ENCODE measurements around the gene MNT.

MNT gene

DNA sequence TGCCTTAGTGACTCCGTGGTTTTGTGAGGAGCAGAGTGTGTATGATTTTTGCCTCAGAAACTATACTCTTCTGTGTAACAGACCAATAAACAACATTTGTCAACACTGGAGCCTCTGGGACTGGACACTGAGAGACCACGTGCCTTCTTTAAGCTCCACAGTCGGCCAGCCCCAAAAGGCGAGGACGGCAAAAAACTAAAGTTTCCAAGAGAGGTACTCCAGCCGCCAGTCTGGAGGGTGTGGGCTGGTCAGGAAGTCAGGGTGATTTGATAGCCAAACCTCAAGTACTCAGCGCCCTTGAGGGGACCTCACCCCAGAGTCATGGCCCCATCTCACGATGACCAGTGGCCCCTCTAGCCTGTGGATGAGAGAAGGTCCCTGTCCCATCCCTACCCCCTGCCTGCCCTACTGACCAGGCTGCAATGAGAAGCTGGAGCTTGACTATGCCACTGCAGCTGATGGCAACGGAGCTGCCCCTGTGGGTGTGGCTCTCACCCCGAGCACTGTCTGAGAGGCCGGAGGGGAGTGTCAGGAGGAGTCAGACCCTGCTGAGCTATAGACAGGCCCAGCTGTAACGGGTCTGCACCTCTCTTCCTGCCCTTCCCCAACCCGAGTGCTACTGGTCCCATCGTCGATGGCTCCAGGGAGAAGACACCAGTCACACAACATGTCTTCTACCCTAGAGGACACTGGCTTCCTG, 19.8 kb downstream of the MNT start:
- Histone ChIP-seq H3K4me1 (ENCODE audit: control insufficient read depth, insufficient read depth, low read length, poor library complexity, severe bottlenecking) (no peaks in the 10 kb centered on the region), H3K9me3 (ENCODE audit: control insufficient read depth, low read length) (no peaks in the 10 kb centered on the region), H3K36me3 (ENCODE audit: control insufficient read depth, insufficient read depth, low read length) (peaks cover 14% of the 10 kb centered on the region), H3K27ac (ENCODE audit: insufficient read depth, low read length, poor library complexity, severe bottlenecking) (no peak overlapping the region), H3K4me3 (ENCODE audit: insufficient read depth, low read depth, low read length, poor library complexity, severe bottlenecking) (no peak overlapping the region), H3K27me3 (replicated peaks; ENCODE audit: control insufficient read depth, insufficient read depth, low read length, poor library complexity, severe bottlenecking) (no peaks in the 10 kb centered on the region)
- DNase-seq, result no peak

DNA sequence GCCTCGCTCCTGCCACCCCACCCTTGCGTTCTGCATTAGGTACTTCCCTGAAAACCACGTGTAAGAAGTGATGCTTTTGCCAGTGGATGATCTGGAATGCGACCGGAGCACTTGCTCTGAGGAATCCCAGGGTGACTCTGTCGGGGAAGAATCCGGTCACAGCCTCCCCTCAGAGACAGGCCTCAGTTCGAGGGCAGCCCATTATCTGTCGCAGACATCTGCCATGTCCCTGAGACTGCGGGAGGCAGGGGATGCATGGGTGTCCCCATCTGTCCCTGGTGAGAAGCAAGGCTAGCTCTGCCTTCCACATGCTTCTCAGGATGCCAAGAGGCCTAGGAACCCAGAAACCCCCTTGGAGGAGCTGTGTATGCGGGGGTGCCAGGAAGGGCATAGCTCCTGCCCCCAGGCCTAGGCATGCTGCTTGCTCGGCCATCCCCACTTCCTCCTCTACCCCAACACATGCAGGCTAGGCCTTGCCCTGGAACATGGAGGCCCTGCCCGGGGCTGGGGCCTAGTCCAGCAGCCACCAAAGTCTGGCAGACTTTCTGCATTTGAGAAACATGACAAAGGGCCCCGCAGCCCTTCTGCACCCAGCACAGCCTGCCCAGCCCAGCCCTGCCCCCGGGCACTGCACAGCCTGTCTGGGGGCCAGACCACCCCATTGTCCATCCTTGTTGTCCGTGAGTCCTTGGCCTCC, 20.5 kb downstream of the MNT start:
- Histone ChIP-seq H3K4me1 (ENCODE audit: control insufficient read depth, insufficient read depth, low read length, poor library complexity, severe bottlenecking) (no peaks in the 10 kb centered on the region), H3K27me3 (replicated peaks; ENCODE audit: control insufficient read depth, insufficient read depth, low read length, poor library complexity, severe bottlenecking) (no peaks in the 10 kb centered on the region), H3K36me3 (ENCODE audit: control insufficient read depth, insufficient read depth, low read length) (peaks cover 19% of the 10 kb centered on the region), H3K9me3 (ENCODE audit: control insufficient read depth, low read length) (no peaks in the 10 kb centered on the region), H3K4me3 (ENCODE audit: insufficient read depth, low read depth, low read length, poor library complexity, severe bottlenecking) (no peak overlapping the region), H3K27ac (ENCODE audit: insufficient read depth, low read length, poor library complexity, severe bottlenecking) (no peak overlapping the region)
- no peak for DNase-seq

DNA sequence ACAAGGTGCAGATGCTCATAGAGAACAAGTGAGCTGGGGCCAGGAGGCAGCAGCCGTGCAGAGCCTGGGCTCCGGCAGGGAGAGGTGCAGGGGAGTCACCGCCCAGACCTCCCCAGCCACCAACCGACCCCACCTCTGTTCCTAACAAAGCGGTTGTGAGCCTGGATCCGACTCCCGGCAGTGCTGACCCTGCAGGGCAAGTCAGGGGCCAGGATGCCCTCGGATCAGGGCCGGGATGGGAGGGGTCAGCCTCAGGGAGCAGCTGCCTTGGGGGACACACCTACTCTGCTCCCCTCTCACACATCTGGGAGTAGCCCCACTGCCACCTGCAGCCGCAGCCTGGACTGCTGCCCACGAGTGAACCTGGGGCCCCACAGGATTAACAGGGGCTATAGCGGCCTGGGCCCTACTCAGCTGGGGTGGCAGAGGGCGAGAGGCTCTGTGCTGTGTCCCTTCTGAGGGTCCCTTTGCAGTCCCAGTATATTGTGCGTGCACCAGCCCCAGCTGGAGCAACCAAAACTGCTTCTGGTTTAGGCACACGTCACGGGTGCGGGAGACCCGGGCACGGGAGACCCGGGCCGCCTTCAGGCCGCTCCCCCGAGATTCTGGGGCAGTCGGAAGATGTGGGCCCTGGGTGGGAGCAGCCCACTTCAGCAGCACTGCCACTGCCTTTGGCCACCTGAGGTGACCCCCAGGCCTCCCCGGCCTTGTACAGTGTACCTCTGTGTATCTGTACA, 21.2 kb downstream of the MNT start:
- Histone ChIP-seq H3K4me1 (ENCODE audit: control insufficient read depth, insufficient read depth, low read length, poor library complexity, severe bottlenecking) (no peaks in the 10 kb centered on the region), H3K4me3 (ENCODE audit: insufficient read depth, low read depth, low read length, poor library complexity, severe bottlenecking) (no peak overlapping the region), H3K36me3 (ENCODE audit: control insufficient read depth, insufficient read depth, low read length) (peaks cover 19% of the 10 kb centered on the region), H3K9me3 (ENCODE audit: control insufficient read depth, low read length) (no peaks in the 10 kb centered on the region), H3K27me3 (replicated peaks; ENCODE audit: control insufficient read depth, insufficient read depth, low read length, poor library complexity, severe bottlenecking) (no peaks in the 10 kb centered on the region), H3K27ac (ENCODE audit: insufficient read depth, low read length, poor library complexity, severe bottlenecking) (no peak overlapping the region)
- DNase-seq, result no peak

DNA sequence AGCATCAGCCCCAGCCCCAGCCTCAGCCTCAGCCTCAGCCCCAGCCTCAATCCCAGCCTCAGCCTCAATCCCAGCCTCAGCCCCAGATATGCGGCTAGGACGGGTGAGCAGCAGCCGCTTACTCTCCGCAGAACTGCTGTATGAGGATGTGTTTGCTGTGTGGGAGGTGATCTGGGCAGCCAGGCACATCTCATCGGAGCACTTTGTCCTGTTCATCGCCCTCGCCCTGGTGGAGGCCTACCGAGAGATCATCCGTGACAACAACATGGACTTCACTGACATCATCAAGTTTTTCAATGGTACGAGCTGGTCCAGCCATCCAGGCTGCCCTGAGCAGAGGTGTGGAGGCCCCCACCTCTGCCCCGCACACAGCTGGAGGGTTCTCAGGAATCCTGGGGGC, 22.0 kb downstream of the MNT start:
- Histone ChIP-seq H3K36me3 (ENCODE audit: control insufficient read depth, insufficient read depth, low read length) (peaks cover 19% of the 10 kb centered on the region), H3K27me3 (replicated peaks; ENCODE audit: control insufficient read depth, insufficient read depth, low read length, poor library complexity, severe bottlenecking) (no peaks in the 10 kb centered on the region), H3K4me3 (ENCODE audit: insufficient read depth, low read depth, low read length, poor library complexity, severe bottlenecking) (no peak overlapping the region), H3K4me1 (ENCODE audit: control insufficient read depth, insufficient read depth, low read length, poor library complexity, severe bottlenecking) (no peaks in the 10 kb centered on the region), H3K9me3 (ENCODE audit: control insufficient read depth, low read length) (no peaks in the 10 kb centered on the region), H3K27ac (ENCODE audit: insufficient read depth, low read length, poor library complexity, severe bottlenecking) (no peak overlapping the region)
- no peak for DNase-seq

DNA sequence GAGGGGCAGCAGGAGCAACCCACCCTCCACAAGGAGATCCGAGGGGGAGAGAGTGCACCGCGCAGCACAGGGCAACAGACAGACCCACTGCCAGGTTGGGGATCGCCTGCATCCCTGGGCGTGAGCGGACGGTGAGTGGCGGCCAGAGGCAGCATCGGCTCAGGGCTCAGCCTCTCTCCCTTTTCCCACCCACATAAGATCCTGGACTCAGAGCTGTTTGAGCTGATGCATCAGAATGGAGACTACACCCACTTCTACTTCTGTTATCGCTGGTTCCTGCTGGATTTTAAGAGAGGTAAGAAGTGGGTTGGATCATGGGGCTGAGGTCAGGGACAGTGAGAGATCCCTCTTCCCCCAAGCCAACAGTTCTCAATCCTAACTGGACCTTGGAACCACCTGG, 23.2 kb downstream of the MNT start:
- H3K4me3 ChIP-seq (ENCODE audit: insufficient read depth, low read depth, low read length, poor library complexity, severe bottlenecking), result no peak overlapping the region
- no peaks in the 10 kb centered on the region for H3K4me1 ChIP-seq (ENCODE audit: control insufficient read depth, insufficient read depth, low read length, poor library complexity, severe bottlenecking)
- DNase-seq, result no peak
- no peaks in the 10 kb centered on the region for H3K9me3 ChIP-seq (ENCODE audit: control insufficient read depth, low read length)
- H3K36me3 ChIP-seq (ENCODE audit: control insufficient read depth, insufficient read depth, low read length), result peaks cover 28% of the 10 kb centered on the region
- H3K27ac ChIP-seq (ENCODE audit: insufficient read depth, low read length, poor library complexity, severe bottlenecking), result no peak overlapping the region
- H3K27me3 ChIP-seq (replicated peaks; ENCODE audit: control insufficient read depth, insufficient read depth, low read length, poor library complexity, severe bottlenecking), result no peaks in the 10 kb centered on the region

DNA sequence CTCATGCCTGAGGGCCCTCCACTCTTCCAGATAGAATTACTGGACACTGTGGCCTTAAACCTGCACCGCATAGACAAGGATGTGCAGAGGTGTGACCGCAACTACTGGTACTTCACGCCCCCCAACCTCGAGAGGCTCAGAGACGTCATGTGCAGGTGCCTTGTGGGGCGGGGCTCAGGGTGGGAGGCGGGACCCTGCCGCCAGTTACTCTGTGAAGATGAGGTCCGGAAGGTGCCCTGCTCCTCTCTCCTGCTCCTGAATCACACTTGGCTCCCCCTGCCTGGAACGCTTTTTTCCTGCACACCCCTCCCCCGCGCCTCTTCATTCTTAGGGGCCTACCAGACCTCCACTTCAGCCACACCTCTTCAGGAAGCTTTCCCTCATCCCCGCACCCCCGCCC, 24.8 kb downstream of the MNT start:
- Histone ChIP-seq H3K27me3 (replicated peaks; ENCODE audit: control insufficient read depth, insufficient read depth, low read length, poor library complexity, severe bottlenecking) (no peaks in the 10 kb centered on the region), H3K36me3 (ENCODE audit: control insufficient read depth, insufficient read depth, low read length) (peaks cover 32% of the 10 kb centered on the region), H3K4me1 (ENCODE audit: control insufficient read depth, insufficient read depth, low read length, poor library complexity, severe bottlenecking) (no peaks in the 10 kb centered on the region), H3K9me3 (ENCODE audit: control insufficient read depth, low read length) (no peaks in the 10 kb centered on the region), H3K27ac (ENCODE audit: insufficient read depth, low read length, poor library complexity, severe bottlenecking) (no peak overlapping the region), H3K4me3 (ENCODE audit: insufficient read depth, low read depth, low read length, poor library complexity, severe bottlenecking) (no peak overlapping the region)
- DNase-seq, result no peak

DNA sequence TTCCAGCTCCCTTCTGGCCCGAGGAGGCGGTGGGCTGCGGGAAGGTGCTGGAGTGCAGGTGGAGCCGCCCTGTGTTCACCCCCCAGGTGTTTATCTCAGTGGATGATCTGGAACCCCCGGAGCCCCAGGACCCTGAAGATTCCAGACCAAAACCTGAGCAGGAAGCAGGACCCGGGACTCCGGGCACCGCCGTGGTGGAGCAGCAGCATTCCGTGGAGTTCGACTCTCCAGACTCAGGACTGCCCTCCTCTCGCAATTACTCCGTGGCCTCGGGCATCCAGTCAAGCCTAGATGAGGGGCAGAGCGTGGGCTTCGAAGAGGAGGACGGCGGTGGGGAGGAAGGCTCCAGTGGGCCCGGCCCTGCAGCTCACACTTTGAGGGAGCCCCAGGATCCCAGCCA, 25.5 kb downstream of the MNT start:
- no peak overlapping the region for H3K27ac ChIP-seq (ENCODE audit: insufficient read depth, low read length, poor library complexity, severe bottlenecking)
- no peaks in the 10 kb centered on the region for H3K9me3 ChIP-seq (ENCODE audit: control insufficient read depth, low read length)
- no peaks in the 10 kb centered on the region for H3K27me3 ChIP-seq (replicated peaks; ENCODE audit: control insufficient read depth, insufficient read depth, low read length, poor library complexity, severe bottlenecking)
- DNase-seq, result no peak
- H3K36me3 ChIP-seq (ENCODE audit: control insufficient read depth, insufficient read depth, low read length), result peaks cover 32% of the 10 kb centered on the region
- H3K4me3 ChIP-seq (ENCODE audit: insufficient read depth, low read depth, low read length, poor library complexity, severe bottlenecking), result no peak overlapping the region
- H3K4me1 ChIP-seq (ENCODE audit: control insufficient read depth, insufficient read depth, low read length, poor library complexity, severe bottlenecking), result no peaks in the 10 kb centered on the region

DNA sequence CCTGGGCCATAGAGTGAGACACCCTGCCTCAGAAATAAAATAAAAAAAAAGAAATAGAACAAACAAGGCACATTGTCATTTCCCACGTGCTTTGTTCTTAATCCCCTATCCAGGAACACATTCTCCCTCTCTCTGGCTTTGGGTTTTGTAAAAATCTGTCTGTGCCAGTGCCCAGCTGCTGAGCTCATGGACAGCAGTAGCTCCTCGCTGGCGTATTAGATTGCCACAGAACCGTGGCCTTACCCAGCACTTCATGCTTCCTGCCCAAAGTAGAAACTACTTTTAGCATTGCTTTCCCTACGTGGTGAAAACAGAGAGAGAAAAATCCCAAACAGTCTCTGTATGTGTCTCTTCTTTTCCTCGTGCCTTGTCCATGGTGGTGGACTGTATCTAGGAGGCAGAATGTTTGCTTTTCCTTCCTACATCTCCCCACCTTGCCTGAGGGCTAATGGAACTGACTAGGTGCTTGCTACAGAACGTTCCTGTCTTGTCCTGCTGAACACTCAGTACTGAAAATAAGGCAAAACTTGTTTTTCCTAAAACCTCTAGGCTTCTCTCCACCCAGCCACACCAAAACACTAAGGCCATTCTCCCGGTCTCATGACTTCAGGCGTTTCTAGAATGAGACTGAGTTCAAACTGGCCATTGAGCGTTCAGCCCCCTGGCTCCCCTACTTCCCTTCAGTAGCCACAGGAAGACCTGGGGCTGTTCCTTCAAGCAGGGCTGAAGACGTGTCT, 26.1 kb downstream of the MNT start:
- H3K4me1 ChIP-seq (ENCODE audit: control insufficient read depth, insufficient read depth, low read length, poor library complexity, severe bottlenecking), result no peaks in the 10 kb centered on the region
- no peak overlapping the region for H3K27ac ChIP-seq (ENCODE audit: insufficient read depth, low read length, poor library complexity, severe bottlenecking)
- no peaks in the 10 kb centered on the region for H3K27me3 ChIP-seq (replicated peaks; ENCODE audit: control insufficient read depth, insufficient read depth, low read length, poor library complexity, severe bottlenecking)
- no peaks in the 10 kb centered on the region for H3K9me3 ChIP-seq (ENCODE audit: control insufficient read depth, low read length)
- H3K36me3 ChIP-seq (ENCODE audit: control insufficient read depth, insufficient read depth, low read length), result peaks cover 27% of the 10 kb centered on the region
- DNase-seq, result no peak
- no peak overlapping the region for H3K4me3 ChIP-seq (ENCODE audit: insufficient read depth, low read depth, low read length, poor library complexity, severe bottlenecking)

DNA sequence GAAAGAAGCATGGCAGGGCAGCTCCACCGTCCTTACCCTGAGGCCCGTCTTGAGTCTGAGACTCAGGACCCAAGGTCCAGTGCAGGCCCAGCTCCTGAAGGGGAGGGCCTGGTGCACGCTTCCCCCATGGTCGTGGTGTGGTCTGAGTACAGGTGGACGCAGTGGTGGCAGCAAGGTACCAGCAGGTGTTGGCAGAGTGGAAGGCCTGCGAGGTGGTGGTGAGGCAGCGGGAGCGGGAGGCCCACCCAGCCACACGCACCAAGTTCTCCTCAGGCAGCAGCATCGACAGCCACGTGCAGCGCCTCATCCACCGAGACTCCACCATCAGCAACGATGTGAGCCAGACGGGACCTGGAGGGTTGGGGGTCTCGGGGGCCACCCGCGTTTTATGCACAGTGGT, 27.7 kb downstream of the MNT start:
- H3K4me3 ChIP-seq (ENCODE audit: insufficient read depth, low read depth, low read length, poor library complexity, severe bottlenecking), result no peak overlapping the region
- H3K36me3 ChIP-seq (ENCODE audit: control insufficient read depth, insufficient read depth, low read length), result peaks cover 27% of the 10 kb centered on the region

More for the DNA sequence above, 27.7 kb downstream of the MNT start:
- Histone ChIP-seq H3K27me3 (replicated peaks; ENCODE audit: control insufficient read depth, insufficient read depth, low read length, poor library complexity, severe bottlenecking) (no peaks in the 10 kb centered on the region), H3K27ac (ENCODE audit: insufficient read depth, low read length, poor library complexity, severe bottlenecking) (no peak overlapping the region), H3K4me1 (ENCODE audit: control insufficient read depth, insufficient read depth, low read length, poor library complexity, severe bottlenecking) (no peaks in the 10 kb centered on the region), H3K9me3 (ENCODE audit: control insufficient read depth, low read length) (no peaks in the 10 kb centered on the region)
- DNase-seq, result no peak
